Islet precursor cell (in vitro differentiated cells): ENCODE results near the gene CDH5.
"Not testable (repeated sequence)": the region's sequence is repeated elsewhere in the genome, so short reads cannot be mapped to it uniquely, and the experiment has no call there.

ENCODE experiments used
- DNase-seq: peaks from one replicate; pipeline ENCODE4 v3.0.0-alpha.2; 2018

The CDH5 gene

GRCh38 chr16:66366433-66367299, at the start of gene CDH5:
Gene CDH5, plus strand, starts transcription at chr16:66366691. Its CDS starts 12,647 bp downstream, at chr16:66379338.
- no peak for DNase-seq

GRCh38 chr16:66318505-66318904, 48.0 kb upstream of the CDH5 start:
- no peak for DNase-seq

- DNase-seq: no peak
Measured at GRCh38 chr16:66320774-66321173, 45.7 kb upstream of the CDH5 start.

- no peak for DNase-seq
Measured at GRCh38 chr16:66322174-66322573, 44.3 kb upstream of the CDH5 start.

- peak; percentile 90 for DNase-seq
Measured at GRCh38 chr16:66324815-66325515, 41.5 kb upstream of the CDH5 start.

- DNase-seq: no peak
Measured at GRCh38 chr16:66325717-66326376, 40.6 kb upstream of the CDH5 start.

- no peak for DNase-seq
Measured at GRCh38 chr16:66326991-66327513, 39.4 kb upstream of the CDH5 start.

GRCh38 chr16:66328282-66328681, 38.2 kb upstream of the CDH5 start:
- DNase-seq: no peak

- DNase-seq: not testable (repeated sequence)
Measured at GRCh38 chr16:66331464-66331863, 35.0 kb upstream of the CDH5 start.

GRCh38 chr16:66332634-66333610, 33.6 kb upstream of the CDH5 start:
- no peak for DNase-seq

GRCh38 chr16:66334853-66335574, 31.5 kb upstream of the CDH5 start:
- no peak for DNase-seq

- no peak for DNase-seq
Measured at GRCh38 chr16:66335704-66336329, 30.7 kb upstream of the CDH5 start.

- DNase-seq: no peak
Measured at GRCh38 chr16:66337463-66338188, 28.9 kb upstream of the CDH5 start.

GRCh38 chr16:66342294-66342900, 24.1 kb upstream of the CDH5 start:
- peak; percentile 77 for DNase-seq

GRCh38 chr16:66344533-66345145, 21.9 kb upstream of the CDH5 start:
- no peak for DNase-seq

- no peak for DNase-seq
Measured at GRCh38 chr16:66346221-66346620, 20.3 kb upstream of the CDH5 start.

GRCh38 chr16:66352304-66352703, 14.2 kb upstream of the CDH5 start:
- DNase-seq: no peak

- DNase-seq: no peak
Measured at GRCh38 chr16:66353055-66353454, 13.4 kb upstream of the CDH5 start.
